IMR-90 (cell line): ENCODE results near the gene SYPL2. TPM values are rescaled to one million over a fixed set of nuclear protein-coding genes. Genes with fewer than 3 reads are reported as not detected.

Experiments
- polyA plus RNA-seq, 3 experiments: library from polyadenylated mRNA; depleted of rRNA; stranded (reverse); fragments of >200 nt; gene quantifications; 2 replicates each; pipeline ENCODE4 v1.2.3, GENCODE V29; 2012; ENCODE audit warnings: low replicate concordance in 1 of 3
- total RNA-seq: library from RNA; depleted of rRNA; stranded (reverse); fragments of >200 nt; gene quantifications from 2 replicates; pipeline ENCODE4 v1.2.3, GENCODE V29; 2012; rRNA removed

Gene SYPL2
- total and polyA plus RNA-seq, 2 of the 4 experiments (the other 2 are of a cell fraction) = under 0.01 to 0.65 TPM

Other genes with a start within 250 kb of the SYPL2 start
- 1.1 and 1.3 TPM in 2 replicates for gene CELSR2, start 217.0 kb upstream of the SYPL2 start, total RNA-seq
- 5.0 and 5.3 TPM in 2 replicates for gene CELSR2, start 217.0 kb upstream of the SYPL2 start, polyA plus RNA-seq (2012; rRNA removed)
- 34.6 and 36.4 TPM in 2 replicates for gene PSRC1, start 183.4 kb upstream of the SYPL2 start, total RNA-seq
- 40.3 and 42.1 TPM in 2 replicates for gene PSRC1, start 183.4 kb upstream of the SYPL2 start, polyA plus RNA-seq (2012; rRNA removed)
- not detected in 2 replicates for gene MYBPHL, start 159.5 kb upstream of the SYPL2 start, total RNA-seq
- gene MYBPHL, start 159.5 kb upstream of the SYPL2 start, polyA plus RNA-seq (2012; rRNA removed) = 0.07 TPM in 1 of 2 replicates, not detected in the other
- gene SORT1, start 68.6 kb upstream of the SYPL2 start, total RNA-seq = 16.7 and 18.9 TPM in 2 replicates
- gene SORT1, start 68.6 kb upstream of the SYPL2 start, polyA plus RNA-seq (2012; rRNA removed) = 13.7 and 15.8 TPM in 2 replicates
- 75.5 and 83.9 TPM in 2 replicates for gene PSMA5, start 40.1 kb upstream of the SYPL2 start, total RNA-seq
- gene PSMA5, start 40.1 kb upstream of the SYPL2 start, polyA plus RNA-seq (2012; rRNA removed) = 107 TPM in 2 replicates
- 1.3 and 1.7 TPM in 2 replicates for gene ATXN7L2, start 17.4 kb downstream of the SYPL2 start, total RNA-seq
- 4.8 and 6.4 TPM in 2 replicates for gene ATXN7L2, start 17.4 kb downstream of the SYPL2 start, polyA plus RNA-seq (2012; rRNA removed)
- 3.6 and 5.7 TPM in 2 replicates for gene CYB561D1, start 27.5 kb downstream of the SYPL2 start, total RNA-seq
- gene CYB561D1, start 27.5 kb downstream of the SYPL2 start, polyA plus RNA-seq (2012; rRNA removed) = 5.6 and 8.1 TPM in 2 replicates
- gene AMIGO1, start 43.2 kb downstream of the SYPL2 start, total RNA-seq = 1.4 and 1.6 TPM in 2 replicates
- 1.5 TPM in 2 replicates for gene AMIGO1, start 43.2 kb downstream of the SYPL2 start, polyA plus RNA-seq (2012; rRNA removed)
- under 0.01 TPM in 1 of 2 replicates, not detected in the other for gene GPR61, start 73.3 kb downstream of the SYPL2 start, total RNA-seq
- not detected in 2 replicates for gene GPR61, start 73.3 kb downstream of the SYPL2 start, polyA plus RNA-seq (2012; rRNA removed)
- gene GNAI3, start 82.1 kb downstream of the SYPL2 start, total RNA-seq = 14.9 and 25.0 TPM in 2 replicates
- 4.8 and 5.9 TPM in 2 replicates for gene GNAI3, start 82.1 kb downstream of the SYPL2 start, polyA plus RNA-seq (2012; rRNA removed)
- gene GNAT2, start 153.1 kb downstream of the SYPL2 start, total RNA-seq = 0.28 and 0.36 TPM in 2 replicates
- gene GNAT2, start 153.1 kb downstream of the SYPL2 start, polyA plus RNA-seq (2012; rRNA removed) = 0.17 and 0.26 TPM in 2 replicates
- gene AMPD2, start 153.3 kb downstream of the SYPL2 start, total RNA-seq = 50.3 and 61.5 TPM in 2 replicates
- gene AMPD2, start 153.3 kb downstream of the SYPL2 start, polyA plus RNA-seq (2012; rRNA removed) = 103 and 116 TPM in 2 replicates
- gene GSTM4, start 189.6 kb downstream of the SYPL2 start, total RNA-seq = 6.4 and 10.4 TPM in 2 replicates
- gene GSTM4, start 189.6 kb downstream of the SYPL2 start, polyA plus RNA-seq (2012; rRNA removed) = 37.8 and 42.2 TPM in 2 replicates
- gene GSTM2, start 201.5 kb downstream of the SYPL2 start, total RNA-seq = 6.9 and 10.2 TPM in 2 replicates
- 85.5 and 93.9 TPM in 2 replicates for gene GSTM2, start 201.5 kb downstream of the SYPL2 start, polyA plus RNA-seq (2012; rRNA removed)
- gene GSTM1, start 221.3 kb downstream of the SYPL2 start, total RNA-seq = not detected in 2 replicates
- not detected in 2 replicates for gene GSTM1, start 221.3 kb downstream of the SYPL2 start, polyA plus RNA-seq (2012; rRNA removed)
- 0.28 and 0.36 TPM in 2 replicates for gene GSTM5, start 245.7 kb downstream of the SYPL2 start, total RNA-seq
- 1.2 TPM in 2 replicates for gene GSTM5, start 245.7 kb downstream of the SYPL2 start, polyA plus RNA-seq (2012; rRNA removed)